BJ (cell line): ENCODE data around the gene KCNE4. TPM values are rescaled to one million over a fixed set of nuclear protein-coding genes. Genes with fewer than 3 reads are reported as not detected.

Experiments
- CTCF ChIA-PET: fragments of 350-600 bp; formaldehyde crosslinking; extraction: SDS; loops from one replicate; lab custom pipeline; 2021; ENCODE audit warnings: antibody characterized with exemption, inconsistent platforms; lab: Yijun Ruan, JAX
- POLR2A ChIA-PET: fragments of 300-600 bp; sonication (Branson Sonifier 250); formaldehyde crosslinking; extraction: SDS; loops from one replicate; lab custom pipeline; 2021; ENCODE audit warnings: antibody characterized with exemption; lab: Charles Lee
- DNase-seq: peaks from one replicate; pipeline ENCODE4 v3.0.0-alpha.2; 2011; ENCODE audit warnings: low read depth
- H3K27me3 ChIP-seq: 2 replicates; pipeline ENCODE4 v1.6.0; 2011; ENCODE audit warnings: low read length; ENCODE audit not compliant: control insufficient read depth, insufficient read depth
- H3K36me3 ChIP-seq: 2 replicates; pipeline ENCODE4 v1.5.1; 2011; ENCODE audit warnings: low read length; ENCODE audit not compliant: control insufficient read depth, insufficient read depth
- H3K4me3 ChIP-seq: 2 replicates; pipeline ENCODE4 v1.5.1; 2011; ENCODE audit warnings: low read depth, mild to moderate bottlenecking, control low read depth, low read length
- polyA plus RNA-seq: library from polyadenylated mRNA; depleted of rRNA; stranded (reverse); fragments of >200 nt; gene quantifications from 2 replicates; pipeline ENCODE4 v1.2.3, GENCODE V29; 2011
- TF ChIP-seq, protein P1 (sequence below): IDR thresholded peaks from 2 replicates; pipeline ENCODE4 v1.5.1; 2011; ENCODE audit warnings: low read depth, mild to moderate bottlenecking, control low read depth, inconsistent platforms, low read length, moderate library complexity; ENCODE audit not compliant: insufficient read depth

Gene KCNE4
- polyA plus RNA-seq, 1 experiment = 18.5 TPM

DNA sequence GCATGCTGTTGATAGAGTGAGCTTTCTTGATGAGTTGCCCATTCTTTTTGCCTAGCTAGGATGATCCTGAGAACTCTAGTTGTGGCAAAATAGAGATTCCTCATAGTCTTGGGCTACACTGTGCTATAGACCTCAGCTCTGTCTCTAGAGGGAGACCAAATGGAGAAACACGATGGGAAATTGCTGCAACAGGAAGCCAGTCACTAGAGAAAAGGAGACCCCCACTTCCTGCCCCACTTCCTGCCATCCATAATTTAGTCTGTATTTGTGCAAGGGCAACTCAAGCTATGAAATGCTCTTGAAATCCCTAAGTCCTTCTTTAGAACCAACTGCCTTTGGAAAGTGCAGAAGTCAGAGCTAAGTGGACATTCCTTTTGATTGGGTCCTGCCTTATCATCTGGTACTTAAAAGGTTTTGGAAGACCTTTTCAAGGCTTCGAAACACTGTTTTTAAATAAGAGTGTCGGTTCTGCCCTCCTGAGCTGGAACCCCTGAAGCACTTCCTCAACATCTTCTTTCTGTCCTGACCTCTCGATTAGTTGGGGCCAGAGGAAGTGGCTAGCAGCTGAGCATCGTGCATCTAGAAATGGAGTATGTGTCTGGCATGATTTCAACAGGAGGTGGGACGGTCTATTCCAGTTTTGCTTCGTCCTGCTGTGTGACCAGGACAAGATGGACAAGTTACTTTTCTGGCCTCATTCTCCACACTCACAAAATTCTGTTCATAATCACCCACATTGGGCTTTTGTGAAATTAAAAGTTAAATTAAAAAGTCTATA is 8.6 kb upstream of the KCNE4 start:
- TF ChIP-seq, protein P1, sequence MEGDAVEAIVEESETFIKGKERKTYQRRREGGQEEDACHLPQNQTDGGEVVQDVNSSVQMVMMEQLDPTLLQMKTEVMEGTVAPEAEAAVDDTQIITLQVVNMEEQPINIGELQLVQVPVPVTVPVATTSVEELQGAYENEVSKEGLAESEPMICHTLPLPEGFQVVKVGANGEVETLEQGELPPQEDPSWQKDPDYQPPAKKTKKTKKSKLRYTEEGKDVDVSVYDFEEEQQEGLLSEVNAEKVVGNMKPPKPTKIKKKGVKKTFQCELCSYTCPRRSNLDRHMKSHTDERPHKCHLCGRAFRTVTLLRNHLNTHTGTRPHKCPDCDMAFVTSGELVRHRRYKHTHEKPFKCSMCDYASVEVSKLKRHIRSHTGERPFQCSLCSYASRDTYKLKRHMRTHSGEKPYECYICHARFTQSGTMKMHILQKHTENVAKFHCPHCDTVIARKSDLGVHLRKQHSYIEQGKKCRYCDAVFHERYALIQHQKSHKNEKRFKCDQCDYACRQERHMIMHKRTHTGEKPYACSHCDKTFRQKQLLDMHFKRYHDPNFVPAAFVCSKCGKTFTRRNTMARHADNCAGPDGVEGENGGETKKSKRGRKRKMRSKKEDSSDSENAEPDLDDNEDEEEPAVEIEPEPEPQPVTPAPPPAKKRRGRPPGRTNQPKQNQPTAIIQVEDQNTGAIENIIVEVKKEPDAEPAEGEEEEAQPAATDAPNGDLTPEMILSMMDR = no peak
- DNase-seq = no peak
- Histone ChIP-seq H3K36me3 (no peaks in the 10 kb centered on the region), H3K27me3 (no peaks in the 10 kb centered on the region), H3K4me3 (no peak overlapping the region)
- ChIA-PET POLR2A (no interaction called here), CTCF (interaction anchor here (0.6 to 1.2 kb wide), 3 partner anchors 17 to 58 kb away, joined by 3 to 8 read pairs (median 3); no protein-coding TSS in a partner anchor)

DNA sequence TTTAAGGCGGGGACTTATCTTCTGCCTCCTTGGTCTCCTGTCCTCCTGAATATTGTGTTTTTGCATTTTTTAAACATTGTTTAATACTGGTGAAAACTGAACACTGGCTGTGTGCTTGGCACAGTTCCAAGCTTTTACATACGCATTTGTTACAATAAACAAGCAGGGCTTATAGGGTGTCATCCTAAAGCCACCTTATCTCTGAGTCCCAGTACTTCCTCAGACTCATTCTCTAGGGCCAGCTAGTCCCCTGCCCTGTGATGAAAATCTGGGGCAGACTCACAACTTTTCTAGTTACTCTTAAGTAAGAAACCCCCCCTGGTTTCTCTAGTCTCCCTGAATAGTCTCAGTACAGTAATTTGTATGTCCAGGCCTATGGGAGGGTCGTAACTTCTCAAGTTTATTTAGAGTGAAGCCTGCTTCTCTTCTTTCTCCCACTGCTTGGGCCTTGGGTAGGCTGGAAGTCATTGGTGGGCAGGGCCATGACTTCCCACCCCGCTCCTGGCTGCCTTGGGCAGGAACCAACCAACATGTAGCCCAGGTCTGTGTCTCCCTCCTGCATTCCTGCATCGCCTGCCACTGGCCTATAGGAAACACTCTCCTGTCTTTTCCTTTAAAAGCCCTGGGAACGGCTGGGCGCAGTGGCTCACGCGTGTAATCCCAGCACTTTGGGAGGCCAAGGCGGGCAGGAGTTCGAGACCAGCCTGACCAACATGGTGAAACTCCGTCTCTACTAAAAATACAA is 7.7 kb upstream of the KCNE4 start:
- no peak for DNase-seq
- CTCF ChIA-PET = interaction anchor here (0.9 kb wide), 1 partner anchor 57 kb away, joined by 3 read pairs; no protein-coding TSS in a partner anchor
- POLR2A ChIA-PET = no interaction called here

DNA sequence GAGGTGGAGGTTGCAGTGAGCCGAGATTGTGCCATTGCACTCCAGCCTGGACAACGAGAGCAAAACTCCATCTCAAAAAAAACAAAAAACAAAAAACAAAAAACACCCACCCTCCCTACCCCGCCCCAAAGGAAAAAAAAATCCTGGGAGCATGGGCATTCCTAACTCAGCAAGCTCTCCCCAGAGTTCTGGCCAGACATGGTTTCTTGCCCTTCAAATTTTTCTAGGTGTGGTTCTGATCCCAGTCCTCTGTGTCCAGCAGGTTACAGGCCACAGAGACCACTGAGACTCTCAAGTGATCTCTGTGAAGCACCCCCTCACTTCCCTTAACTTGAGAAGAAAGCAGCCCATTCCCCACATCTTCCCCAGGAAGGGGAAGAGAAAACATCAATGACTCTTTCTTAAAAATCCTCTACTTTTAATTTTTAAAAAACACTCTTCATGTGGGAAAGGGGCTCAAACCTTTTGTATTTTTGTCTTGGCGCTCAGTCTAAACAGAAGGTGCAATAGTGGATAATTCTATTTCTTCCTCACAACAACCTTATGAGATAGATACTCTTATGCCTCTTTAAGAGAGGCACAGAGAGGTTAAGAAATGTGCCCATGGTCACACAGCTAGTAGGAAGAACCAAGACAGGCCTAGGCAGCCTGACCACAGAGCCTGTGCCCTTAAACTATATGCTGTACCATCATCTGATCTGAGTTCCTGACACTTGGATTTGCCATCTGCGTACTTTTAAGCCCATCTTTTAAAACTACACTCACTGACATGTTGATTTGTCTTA is 6.9 kb upstream of the KCNE4 start:
- no peak overlapping the region for H3K4me3 ChIP-seq
- no peaks in the 10 kb centered on the region for H3K36me3 ChIP-seq
- TF ChIP-seq, protein P1 = no peak
- POLR2A ChIA-PET = interaction anchor here (0.6 kb wide), 1 partner anchor 13 kb away, joined by 8 read pairs; no protein-coding TSS in a partner anchor
- CTCF ChIA-PET = interaction anchor here (0.7 kb wide), 1 partner anchor 545 kb away, joined by 3 read pairs; no protein-coding TSS in a partner anchor
- no peak for DNase-seq
- H3K27me3 ChIP-seq = no peaks in the 10 kb centered on the region

More for the DNA sequence above, 7.7 kb upstream of the KCNE4 start:
- TF ChIP-seq, protein P1 = no peak
- Histone ChIP-seq H3K36me3 (no peaks in the 10 kb centered on the region), H3K27me3 (no peaks in the 10 kb centered on the region), H3K4me3 (no peak overlapping the region)

DNA sequence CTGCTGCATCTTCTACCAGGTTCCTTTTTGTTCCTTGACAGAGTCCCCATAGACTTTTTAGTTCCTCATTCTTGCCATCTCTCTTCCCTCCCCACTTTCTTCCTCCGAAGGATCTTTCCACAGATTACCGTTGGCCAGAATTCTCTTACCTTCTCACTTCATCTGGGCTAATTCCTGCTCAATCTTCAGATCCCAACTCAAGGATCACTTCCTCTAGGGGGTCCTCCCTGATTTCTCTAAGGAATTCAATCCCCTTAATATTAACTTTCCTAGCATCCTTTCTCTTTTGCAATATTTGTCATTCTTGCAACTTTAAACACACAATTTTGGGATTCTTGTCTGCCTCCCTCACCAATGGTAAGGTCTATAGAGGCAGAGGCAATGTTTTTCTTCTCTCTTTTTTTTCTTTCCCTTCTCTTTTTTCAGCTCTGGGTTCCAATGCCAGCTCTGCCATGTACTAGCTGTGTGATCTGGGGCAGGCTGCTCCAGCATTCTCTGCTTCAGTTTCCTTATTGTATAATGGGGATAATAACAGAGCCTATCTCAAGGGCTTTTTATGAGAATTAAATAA is 5.4 kb upstream of the KCNE4 start:
- TF ChIP-seq, protein P1 = no peak
- Histone ChIP-seq H3K36me3 (no peaks in the 10 kb centered on the region), H3K4me3 (no peak overlapping the region), H3K27me3 (no peaks in the 10 kb centered on the region)
- no peak for DNase-seq
- ChIA-PET CTCF (interaction anchor here (0.7 to 1.6 kb wide), 2 partner anchors 64 to 74 kb away, joined by 3 read pairs; no protein-coding TSS in a partner anchor), POLR2A (no interaction called here)
